Neutrophil (primary cell): ENCODE results near the gene CCDC90B.

ENCODE experiments used
- H3K27ac ChIP-seq: fragments of 200-600 bp; sonication (generic); 2 replicates; pipeline ENCODE4 v1.5.1; 2016; ENCODE audit warnings: mild to moderate bottlenecking, moderate library complexity
- H3K27me3 ChIP-seq: fragments of 200-600 bp; sonication (generic); 2 replicates; pipeline ENCODE4 v1.6.0; 2016; ENCODE audit warnings: mild to moderate bottlenecking
- H3K36me3 ChIP-seq: fragments of 200-600 bp; sonication (generic); 2 replicates; pipeline ENCODE4 v1.5.1; 2017
- H3K4me1 ChIP-seq, 2 experiments: fragments of 200-600 bp in 1 of 2; sonication (generic) in 1 of 2; 1 replicate in 1 of 2; 2 replicates in 1 of 2; pipeline versions ENCODE4 v1.5.1 to v1.6.1; 2013 to 2016; ENCODE audit warnings: low read depth in 1 of 2, low read length in 1 of 2, mild to moderate bottlenecking in 1 of 2, moderate library complexity in 1 of 2; ENCODE audit not compliant: control insufficient read depth in 1 of 2, insufficient read depth in 1 of 2
- H3K4me3 ChIP-seq, 2 experiments: fragments of 200-600 bp in 1 of 2; sonication (generic) in 1 of 2; 1 replicate in 1 of 2; 2 replicates in 1 of 2; pipeline ENCODE4 v1.5.1; 2013 to 2016; ENCODE audit warnings: low read depth in 1 of 2, low read length in 1 of 2, mild to moderate bottlenecking in 1 of 2, moderate library complexity in 1 of 2
- H3K9me3 ChIP-seq: fragments of 200-600 bp; sonication (generic); 2 replicates; pipeline ENCODE4 v1.5.1; 2016
- CTCF ChIP-seq: fragments of 200-600 bp; sonication (generic); IDR thresholded peaks from 2 replicates; pipeline ENCODE4 v1.5.1; 2016; ENCODE audit warnings: antibody characterized with exemption

CCDC90B gene

DNA sequence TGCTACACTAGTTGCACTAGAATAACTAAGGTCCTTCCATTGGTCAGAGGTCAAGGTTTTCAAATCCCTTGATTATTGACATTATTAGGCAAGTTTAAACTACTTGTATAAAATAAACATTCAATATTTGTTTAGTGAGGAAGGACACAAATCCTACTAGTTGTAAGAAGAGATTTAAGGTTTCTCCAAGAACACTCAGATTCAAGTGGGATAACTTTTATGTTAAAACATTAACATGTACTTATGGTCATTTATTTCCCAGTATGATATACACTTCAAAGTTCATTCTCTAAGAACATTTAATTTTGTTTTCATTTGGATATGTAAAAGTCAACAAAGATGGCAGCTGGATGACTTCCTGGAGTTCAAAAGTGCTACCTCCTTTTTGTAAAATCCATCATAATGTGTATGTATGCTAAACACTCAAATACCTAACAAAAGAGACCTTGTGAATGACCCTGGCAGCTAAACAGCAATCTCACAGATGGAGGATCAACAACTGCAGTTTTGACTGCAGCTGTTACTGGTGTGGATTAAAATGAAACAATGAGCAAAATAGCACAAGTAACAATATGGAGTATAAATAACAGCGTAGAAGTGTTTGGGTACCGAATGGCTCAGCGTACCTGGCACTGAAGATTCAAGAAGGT, 1.5 kb downstream of the CCDC90B start:
- no peak for TF ChIP-seq CTCF
- H3K9me3 ChIP-seq: no peaks in the 10 kb centered on the region
- H3K4me3 ChIP-seq: peak overlapping the region; percentile 77 to 97
- H3K27ac ChIP-seq: peak overlapping the region; percentile 90
- H3K27me3 ChIP-seq: no peaks in the 10 kb centered on the region
- H3K4me1 ChIP-seq: peaks cover 19 to 20% of the 10 kb centered on the region in 2 experiments
- H3K36me3 ChIP-seq: no peaks in the 10 kb centered on the region

DNA sequence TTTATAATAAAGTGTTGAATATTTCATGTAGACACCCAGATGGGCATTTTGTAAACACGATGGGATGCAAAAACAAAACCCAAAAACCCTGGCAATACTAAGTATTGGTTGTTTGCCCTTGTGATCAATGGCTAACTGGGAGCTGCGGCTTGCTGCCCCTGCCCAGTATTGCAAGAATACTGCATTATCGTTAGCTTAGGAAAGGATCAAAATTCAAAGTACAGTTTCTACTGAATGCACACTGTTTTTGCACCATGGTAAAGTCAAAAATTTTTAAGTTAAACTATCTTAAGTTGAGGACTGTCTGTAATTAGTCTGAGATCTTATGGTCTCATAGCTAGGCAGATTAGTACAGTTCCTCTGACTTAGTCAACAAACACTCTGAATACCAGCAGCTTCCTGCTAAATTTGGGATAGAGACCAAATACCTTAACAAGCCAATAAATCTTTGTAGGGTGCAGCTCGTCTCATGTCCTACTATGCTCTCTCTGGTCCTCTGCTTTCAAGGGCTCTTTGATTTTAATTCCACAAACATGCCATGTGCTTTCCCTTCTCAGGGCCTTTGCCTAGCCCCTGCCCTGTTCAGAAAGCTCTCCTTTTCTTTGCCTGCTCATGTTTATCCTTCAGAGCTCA, 4.0 kb downstream of the CCDC90B start:
- Histone ChIP-seq H3K27ac (no peak overlapping the region), H3K27me3 (no peaks in the 10 kb centered on the region), H3K4me3 (no peak overlapping the region), H3K9me3 (no peaks in the 10 kb centered on the region), H3K4me1 (peaks cover 19 to 20% of the 10 kb centered on the region in 2 experiments), H3K36me3 (peaks cover 21% of the 10 kb centered on the region)
- TF ChIP-seq CTCF: no peak

- H3K4me1 ChIP-seq: peaks cover 11 to 13% of the 10 kb centered on the region in 2 experiments
- no peak overlapping the region for H3K27ac ChIP-seq
- H3K9me3 ChIP-seq: no peaks in the 10 kb centered on the region
- no peak overlapping the region for H3K4me3 ChIP-seq
- H3K27me3 ChIP-seq: no peaks in the 10 kb centered on the region
- no peak for TF ChIP-seq CTCF
- peaks cover 37% of the 10 kb centered on the region for H3K36me3 ChIP-seq
Observed at GRCh38 chr11:83280256-83280655, 5.9 kb downstream of the CCDC90B start.

DNA sequence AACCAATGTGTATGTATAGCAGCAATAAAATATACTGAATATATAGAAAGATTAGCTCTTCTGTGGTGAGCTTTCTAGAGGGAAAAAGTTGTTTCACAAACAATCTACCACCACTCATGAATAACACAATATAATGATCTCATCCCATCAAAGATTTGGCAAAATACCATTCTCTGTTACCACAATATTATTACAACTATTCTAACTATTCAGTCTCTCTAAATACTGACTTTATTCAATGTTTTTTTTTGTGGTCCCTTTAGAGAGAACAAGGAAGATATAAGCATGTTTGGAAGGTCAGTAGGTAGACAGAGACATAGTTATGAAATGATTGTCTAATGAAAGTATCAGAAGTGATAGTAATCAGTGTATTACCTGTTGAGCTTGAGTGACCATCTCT, 7.8 kb downstream of the CCDC90B start:
- H3K27ac ChIP-seq: no peak overlapping the region
- H3K36me3 ChIP-seq: peaks cover 53% of the 10 kb centered on the region
- H3K4me3 ChIP-seq: no peak overlapping the region
- H3K9me3 ChIP-seq: no peaks in the 10 kb centered on the region
- no peak for TF ChIP-seq CTCF
- H3K4me1 ChIP-seq: no peaks in the 10 kb centered on the region
- H3K27me3 ChIP-seq: no peaks in the 10 kb centered on the region

- no peak overlapping the region for H3K27ac ChIP-seq
- peaks cover 75% of the 10 kb centered on the region for H3K36me3 ChIP-seq
Observed at GRCh38 chr11:83275888-83276641, 10.1 kb downstream of the CCDC90B start.

More at GRCh38 chr11:83275888-83276641, 10.1 kb downstream of the CCDC90B start:
- Histone ChIP-seq H3K27me3 (no peaks in the 10 kb centered on the region), H3K4me1 (no peaks in the 10 kb centered on the region), H3K4me3 (no peak overlapping the region), H3K9me3 (no peaks in the 10 kb centered on the region)
- no peak for TF ChIP-seq CTCF
